DOHH2 (cell line): ENCODE data around the gene CYP26A1.

Experiments
- CTCF ChIP-seq: fragments of 200-600 bp; sonication (generic); IDR thresholded peaks from one replicate; pipeline ENCODE4 v1.5.1; 2014; ENCODE audit warnings: antibody characterized with exemption, mild to moderate bottlenecking, low read depth, low read length; ENCODE audit not compliant: poor library complexity, severe bottlenecking
- EZH2phosphoT487 ChIP-seq: fragments of 200-600 bp; sonication (generic); IDR thresholded peaks from 2 replicates; pipeline ENCODE4 v1.6.1; 2017; ENCODE audit warnings: borderline replicate concordance, mild to moderate bottlenecking, antibody characterized with exemption, low read length, moderate library complexity, mixed read lengths

- TF ChIP-seq CTCF: no peak
- TF ChIP-seq EZH2phosphoT487: peak; percentile 96; the same call in 1 of the 2 replicates
Observed at GRCh38 chr10:93074597-93075368, 1.1 kb downstream of the CYP26A1 start.
